Ishikawa (cell line): ENCODE data around the gene TXNDC2.

Experiments used
- CEBPB ChIP-seq: IDR thresholded peaks from 2 replicates; pipeline ENCODE4 v1.6.1; 2012
- CREB1 ChIP-seq: IDR thresholded peaks from 2 replicates; pipeline ENCODE4 v1.6.1; 2012; ENCODE audit warnings: low read depth
- EGR1 ChIP-seq: IDR thresholded peaks from 2 replicates; pipeline ENCODE4 v1.6.1; 2012
- EP300 ChIP-seq: IDR thresholded peaks from 2 replicates; pipeline ENCODE4 v1.6.1; 2012; ENCODE audit warnings: borderline replicate concordance
- FOXM1 ChIP-seq: IDR thresholded peaks from 2 replicates; pipeline ENCODE4 v1.6.1; 2012; ENCODE audit warnings: low read depth, borderline replicate concordance
- MAX ChIP-seq: IDR thresholded peaks from 2 replicates; pipeline ENCODE4 v1.6.1; 2012
- NFIC ChIP-seq: IDR thresholded peaks from 2 replicates; pipeline ENCODE4 v1.6.1; 2012
- REST ChIP-seq: IDR thresholded peaks from 2 replicates; pipeline ENCODE4 v1.6.1; 2012; ENCODE audit warnings: low read depth, mild to moderate bottlenecking
- TCF12 ChIP-seq: IDR thresholded peaks from 2 replicates; pipeline ENCODE4 v1.6.1; 2012; ENCODE audit warnings: low read depth
- TEAD4 ChIP-seq: IDR thresholded peaks from 2 replicates; pipeline ENCODE4 v1.6.1; 2012
- USF1 ChIP-seq: IDR thresholded peaks from 2 replicates; pipeline ENCODE4 v1.6.1; 2012
- YY1 ChIP-seq: IDR thresholded peaks from 2 replicates; pipeline ENCODE4 v1.6.1; 2012; ENCODE audit warnings: low read depth

GRCh38 chr18:9839853-9840252 is 45.9 kb upstream of the TXNDC2 start:
- TF ChIP-seq TCF12, result no peak
- TF ChIP-seq REST, result no peak
- TF ChIP-seq CEBPB, result no peak
- TF ChIP-seq YY1, result no peak
- no peak for TF ChIP-seq MAX
- TF ChIP-seq FOXM1, result no peak
- no peak for TF ChIP-seq USF1
- TF ChIP-seq CREB1, result no peak
- no peak for TF ChIP-seq EGR1
- TF ChIP-seq EP300, result no peak
- no peak for TF ChIP-seq TEAD4
- TF ChIP-seq NFIC, result no peak
